ENCODE measurements around the gene IKZF3.

GRCh38 chr17:39751637-39752036 lies 112.5 kb downstream of the IKZF3 start:
- no peak for TF ChIP-seq POLR2A (IDR thresholded peaks at IDR 0.05)
- TF ChIP-seq, protein P1, sequence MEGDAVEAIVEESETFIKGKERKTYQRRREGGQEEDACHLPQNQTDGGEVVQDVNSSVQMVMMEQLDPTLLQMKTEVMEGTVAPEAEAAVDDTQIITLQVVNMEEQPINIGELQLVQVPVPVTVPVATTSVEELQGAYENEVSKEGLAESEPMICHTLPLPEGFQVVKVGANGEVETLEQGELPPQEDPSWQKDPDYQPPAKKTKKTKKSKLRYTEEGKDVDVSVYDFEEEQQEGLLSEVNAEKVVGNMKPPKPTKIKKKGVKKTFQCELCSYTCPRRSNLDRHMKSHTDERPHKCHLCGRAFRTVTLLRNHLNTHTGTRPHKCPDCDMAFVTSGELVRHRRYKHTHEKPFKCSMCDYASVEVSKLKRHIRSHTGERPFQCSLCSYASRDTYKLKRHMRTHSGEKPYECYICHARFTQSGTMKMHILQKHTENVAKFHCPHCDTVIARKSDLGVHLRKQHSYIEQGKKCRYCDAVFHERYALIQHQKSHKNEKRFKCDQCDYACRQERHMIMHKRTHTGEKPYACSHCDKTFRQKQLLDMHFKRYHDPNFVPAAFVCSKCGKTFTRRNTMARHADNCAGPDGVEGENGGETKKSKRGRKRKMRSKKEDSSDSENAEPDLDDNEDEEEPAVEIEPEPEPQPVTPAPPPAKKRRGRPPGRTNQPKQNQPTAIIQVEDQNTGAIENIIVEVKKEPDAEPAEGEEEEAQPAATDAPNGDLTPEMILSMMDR (IDR thresholded peaks at IDR 0.05) = no peak

Data from right lobe of liver (tissue), 4 donors.